Sigmoid colon (tissue), 4 donors: ENCODE results near the gene SIGMAR1.

ENCODE experiments used
- CTCF ChIP-seq, 4 experiments: fragments of 450-650 bp in 3 of 4; fragments of 200-600 bp in 1 of 4; IDR thresholded peaks; one replicate each; pipeline ENCODE4 v1.5.1; 2016 to 2019; ENCODE audit warnings: antibody characterized with exemption in 4 of 4, mild to moderate bottlenecking in 3 of 4, moderate library complexity in 2 of 4
- EP300 ChIP-seq, 4 donors: sonication (generic); formaldehyde crosslinking; IDR thresholded peaks; one replicate each; pipeline ENCODE4 v1.6.1; 2017; ENCODE audit warnings: antibody characterized with exemption in 4 of 4
- POLR2A ChIP-seq, 2 donors: fragments of 450-650 bp; IDR thresholded peaks; one replicate each; pipeline ENCODE4 v1.6.1; 2016; ENCODE audit warnings: antibody characterized with exemption in 2 of 2, mild to moderate bottlenecking in 2 of 2, moderate library complexity in 2 of 2
- POLR2AphosphoS5 ChIP-seq, 4 donors: sonication (generic); formaldehyde crosslinking; IDR thresholded peaks; one replicate each; pipeline ENCODE4 v1.6.1; 2017; ENCODE audit warnings: antibody characterized with exemption in 4 of 4

- TF ChIP-seq CTCF (IDR thresholded peaks at IDR 0.05) (no peak), POLR2A (IDR thresholded peaks at IDR 0.05) (no peak), POLR2AphosphoS5 (IDR thresholded peaks at IDR 0.05) (no peak), EP300 (IDR thresholded peaks at IDR 0.05) (no peak)
Measured at GRCh38 chr9:34591917-34592866, 45.4 kb downstream of the SIGMAR1 start.
